ENCODE results near the gene TMEM8B. TPM values are rescaled to one million over a fixed set of nuclear protein-coding genes. Genes with fewer than 3 reads are reported as not detected.

TMEM8B gene
- total RNA-seq, 3 donors from 2014 or later, result 1.5 to 1.9 (median 1.8) TPM

DNA sequence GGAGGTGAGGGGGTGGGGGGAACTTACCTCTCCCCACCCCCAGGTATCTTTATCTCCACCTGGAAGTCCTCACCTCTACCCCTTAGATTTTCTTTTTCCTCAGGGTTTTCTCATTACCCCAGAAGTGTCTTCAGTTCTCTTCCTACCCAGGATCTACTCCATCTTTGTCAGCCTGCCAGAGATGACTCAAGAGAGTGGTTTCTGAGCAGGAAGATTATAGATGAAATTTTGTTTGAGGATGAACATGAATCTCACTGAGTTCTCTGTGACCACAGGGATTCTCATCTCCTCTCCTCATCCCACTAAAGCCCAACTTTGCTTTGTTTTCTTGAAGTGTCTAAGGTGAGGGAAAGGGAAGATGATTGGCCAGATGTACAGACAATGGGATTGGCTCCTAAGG lies 9.0 kb upstream of the TMEM8B start:
- no peaks in the 10 kb centered on the region for H3K9me3 Mint-ChIP-seq
- no peak for ATAC-seq
- H3K27me3 Mint-ChIP-seq (ENCODE audit: low read depth), result peaks cover 2% of the 10 kb centered on the region
- no peaks in the 10 kb centered on the region for H3K36me3 Mint-ChIP-seq (ENCODE audit: insufficient read depth)
- H3K4me3 Mint-ChIP-seq, result no peak overlapping the region
- DNase-seq, result no peak
- H3K4me1 Mint-ChIP-seq (ENCODE audit: low read depth), result peaks cover 4% of the 10 kb centered on the region

- Mint-ChIP-seq H3K36me3 (ENCODE audit: insufficient read depth) (no peaks in the 10 kb centered on the region), H3K4me1 (ENCODE audit: low read depth) (peaks cover 5% of the 10 kb centered on the region), H3K4me3 (no peak overlapping the region), H3K27me3 (ENCODE audit: low read depth) (peaks cover 2% of the 10 kb centered on the region), H3K9me3 (no peaks in the 10 kb centered on the region)
- ATAC-seq, result no peak
- DNase-seq, result no peak
Measured at GRCh38 chr9:35822926-35823325, 6.1 kb upstream of the TMEM8B start.

GRCh38 chr9:35826071-35826701 lies 2.8 kb upstream of the TMEM8B start:
- Mint-ChIP-seq H3K9me3 (no peaks in the 10 kb centered on the region), H3K36me3 (ENCODE audit: insufficient read depth) (no peaks in the 10 kb centered on the region), H3K4me1 (ENCODE audit: low read depth) (peaks cover 26% of the 10 kb centered on the region), H3K4me3 (no peak overlapping the region), H3K27me3 (ENCODE audit: low read depth) (no peaks in the 10 kb centered on the region)
- peak; percentile 34 to 37 for ATAC-seq
- no peak for DNase-seq

GRCh38 chr9:35827486-35827885 lies 1.5 kb upstream of the TMEM8B start:
- H3K9me3 Mint-ChIP-seq, result no peaks in the 10 kb centered on the region
- H3K36me3 Mint-ChIP-seq (ENCODE audit: insufficient read depth), result no peaks in the 10 kb centered on the region
- no peak for DNase-seq
- H3K4me3 Mint-ChIP-seq, result peak overlapping the region; percentile 97
- peaks cover 28% of the 10 kb centered on the region for H3K4me1 Mint-ChIP-seq (ENCODE audit: low read depth)
- no peak for ATAC-seq
- no peaks in the 10 kb centered on the region for H3K27me3 Mint-ChIP-seq (ENCODE audit: low read depth)

GRCh38 chr9:35828716-35829083 lies 328 bp upstream of the TMEM8B start, which contains the start of gene FAM221B:
FAM221B (minus strand) TSS chr9:35828732; CDS start chr9:35826161, 2,571 bp downstream.
- ATAC-seq, result peak; percentile 6 to 8
- Mint-ChIP-seq H3K4me1 (ENCODE audit: low read depth) (peaks cover 28% of the 10 kb centered on the region), H3K4me3 (peak within 1 kb of the TSS; percentile 97), H3K9me3 (no peaks in the 10 kb centered on the region), H3K27me3 (ENCODE audit: low read depth) (no peaks in the 10 kb centered on the region), H3K36me3 (ENCODE audit: insufficient read depth) (no peaks in the 10 kb centered on the region)
- DNase-seq, result no peak

DNA sequence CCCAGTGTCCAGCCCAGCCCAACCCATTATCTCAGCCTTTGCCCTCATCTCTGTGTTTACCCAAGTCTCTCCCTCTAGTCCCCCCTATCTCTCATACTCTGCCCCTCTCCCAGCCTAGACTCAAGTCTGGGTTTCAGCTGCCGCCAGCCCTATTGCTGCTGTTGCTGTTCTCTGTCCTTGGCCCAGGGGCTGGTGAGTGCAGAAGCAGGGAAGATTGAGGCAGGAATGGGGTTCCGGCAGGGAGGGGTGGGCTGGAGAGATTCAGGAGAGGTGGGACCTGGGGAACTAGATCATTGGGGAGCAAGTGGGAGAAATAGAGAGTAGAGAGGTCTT lies 702 bp downstream of the TMEM8B start:
- Mint-ChIP-seq H3K27me3 (ENCODE audit: low read depth) (no peaks in the 10 kb centered on the region), H3K4me1 (ENCODE audit: low read depth) (peaks cover 33% of the 10 kb centered on the region), H3K4me3 (peak overlapping the region; percentile 74), H3K36me3 (ENCODE audit: insufficient read depth) (no peaks in the 10 kb centered on the region), H3K9me3 (no peaks in the 10 kb centered on the region)
- ATAC-seq (no peak), DNase-seq (no peak)

- DNase-seq (no peak), ATAC-seq (no peak)
- no peaks in the 10 kb centered on the region for H3K27me3 Mint-ChIP-seq (ENCODE audit: low read depth)
- no peaks in the 10 kb centered on the region for H3K36me3 Mint-ChIP-seq (ENCODE audit: insufficient read depth)
- no peak overlapping the region for H3K4me3 Mint-ChIP-seq
- no peaks in the 10 kb centered on the region for H3K9me3 Mint-ChIP-seq
- peaks cover 30% of the 10 kb centered on the region for H3K4me1 Mint-ChIP-seq (ENCODE audit: low read depth)
Measured at GRCh38 chr9:35831040-35831439, 2.0 kb downstream of the TMEM8B start.

- Mint-ChIP-seq H3K4me3 (no peak overlapping the region), H3K36me3 (ENCODE audit: insufficient read depth) (no peaks in the 10 kb centered on the region), H3K4me1 (ENCODE audit: low read depth) (peaks cover 28% of the 10 kb centered on the region), H3K27me3 (ENCODE audit: low read depth) (no peaks in the 10 kb centered on the region), H3K9me3 (no peaks in the 10 kb centered on the region)
- DNase-seq (no peak), ATAC-seq (no peak)
Measured at GRCh38 chr9:35832814-35833213, 3.8 kb downstream of the TMEM8B start.

DNA sequence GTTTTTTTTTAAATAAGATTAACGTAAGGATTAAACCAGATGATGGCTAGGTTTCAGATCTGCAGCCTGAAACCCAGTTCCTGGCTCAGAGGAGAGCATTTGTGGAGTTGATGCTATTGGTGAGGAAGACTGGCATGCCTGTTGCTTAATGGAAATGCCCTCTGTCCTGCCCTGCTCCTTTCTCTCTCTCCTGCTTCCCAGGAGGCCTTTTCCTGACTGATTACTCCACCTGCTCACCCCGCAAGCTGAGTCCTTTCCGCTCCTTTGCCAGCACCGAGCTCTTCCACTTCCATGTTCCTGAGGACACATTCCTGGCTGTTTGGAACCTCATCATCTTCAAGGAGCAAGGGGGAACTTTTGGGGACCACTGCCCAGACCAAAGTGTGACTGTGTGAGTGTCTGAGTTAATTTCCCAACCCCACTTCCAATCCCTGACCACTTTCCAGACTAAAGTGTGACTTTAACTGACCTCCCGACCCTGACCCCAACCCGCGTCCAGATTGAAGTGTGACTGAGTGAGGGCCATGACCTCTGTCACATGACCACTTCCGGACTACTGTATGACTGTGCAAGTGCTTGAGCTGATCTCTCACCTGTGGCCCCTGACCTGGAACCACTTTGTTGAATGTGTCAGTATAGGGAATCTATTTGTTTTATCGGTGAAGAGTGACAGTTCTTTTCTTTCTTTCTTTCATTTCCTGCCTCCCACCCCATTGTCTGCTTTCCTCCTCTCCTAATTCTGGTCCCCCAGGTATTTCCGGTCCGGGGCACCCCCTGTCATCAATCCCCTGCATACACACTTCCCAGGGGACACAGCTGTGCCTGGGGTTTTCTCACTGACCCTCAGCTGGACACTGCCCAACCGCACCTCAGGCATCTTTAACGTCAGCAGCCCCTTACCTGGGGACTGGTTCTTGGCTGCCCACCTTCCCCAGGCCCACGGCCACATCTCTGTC lies 5.5 kb downstream of the TMEM8B start:
- Mint-ChIP-seq H3K9me3 (no peaks in the 10 kb centered on the region), H3K4me3 (no peak overlapping the region), H3K27me3 (ENCODE audit: low read depth) (no peaks in the 10 kb centered on the region), H3K4me1 (ENCODE audit: low read depth) (peaks cover 19% of the 10 kb centered on the region), H3K36me3 (ENCODE audit: insufficient read depth) (no peaks in the 10 kb centered on the region)
- ATAC-seq (no peak), DNase-seq (no peak)

DNA sequence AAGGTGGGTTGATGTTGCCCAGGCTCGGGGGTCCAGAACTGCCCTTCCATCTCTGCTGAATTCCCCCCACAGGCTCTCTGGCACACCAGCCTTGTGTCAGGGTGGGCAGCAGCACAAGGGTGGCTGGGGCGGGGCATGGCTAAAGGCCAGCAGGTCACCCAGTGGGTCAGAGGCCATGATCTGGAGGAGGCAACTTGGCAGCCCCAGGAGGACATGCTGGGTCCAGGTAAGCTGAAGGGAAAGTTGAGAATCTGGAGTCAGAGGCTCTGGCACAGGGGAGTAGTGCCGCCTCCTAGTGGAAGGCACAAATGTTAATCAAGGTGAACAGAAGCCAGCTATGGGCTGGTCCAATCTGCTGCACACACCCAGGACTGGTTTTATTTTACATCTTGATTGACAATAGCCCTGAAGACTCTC lies 6.2 kb downstream of the TMEM8B start:
- H3K4me3 Mint-ChIP-seq, result no peak overlapping the region
- H3K27me3 Mint-ChIP-seq (ENCODE audit: low read depth), result no peaks in the 10 kb centered on the region
- DNase-seq (no peak), ATAC-seq (no peak)
- no peaks in the 10 kb centered on the region for H3K9me3 Mint-ChIP-seq
- H3K4me1 Mint-ChIP-seq (ENCODE audit: low read depth), result peaks cover 12% of the 10 kb centered on the region
- no peaks in the 10 kb centered on the region for H3K36me3 Mint-ChIP-seq (ENCODE audit: insufficient read depth)

DNA sequence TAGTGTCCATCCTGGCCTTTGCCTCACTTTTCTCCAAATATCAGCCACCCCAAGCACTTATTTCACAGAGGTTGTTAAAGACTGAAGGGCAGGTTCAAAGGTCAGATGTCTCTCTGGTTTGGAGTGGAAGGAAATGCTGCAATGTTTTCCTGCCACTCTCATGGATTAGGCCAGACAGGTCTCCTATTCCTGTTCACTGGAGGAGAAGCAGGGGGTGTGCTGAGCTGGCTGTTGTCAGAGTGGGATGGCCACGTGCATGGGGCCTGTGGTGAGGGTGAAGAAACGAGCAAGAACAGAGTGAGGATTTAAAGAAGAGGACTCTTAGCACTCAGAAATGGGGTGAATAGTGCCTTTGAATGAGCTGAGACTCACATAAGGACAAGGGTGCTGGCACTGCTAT lies 6.7 kb downstream of the TMEM8B start:
- no peak overlapping the region for H3K4me3 Mint-ChIP-seq
- ATAC-seq (no peak), DNase-seq (no peak)
- no peaks in the 10 kb centered on the region for H3K27me3 Mint-ChIP-seq (ENCODE audit: low read depth)
- no peaks in the 10 kb centered on the region for H3K36me3 Mint-ChIP-seq (ENCODE audit: insufficient read depth)
- H3K9me3 Mint-ChIP-seq, result no peaks in the 10 kb centered on the region
- peaks cover 9% of the 10 kb centered on the region for H3K4me1 Mint-ChIP-seq (ENCODE audit: low read depth)

DNA sequence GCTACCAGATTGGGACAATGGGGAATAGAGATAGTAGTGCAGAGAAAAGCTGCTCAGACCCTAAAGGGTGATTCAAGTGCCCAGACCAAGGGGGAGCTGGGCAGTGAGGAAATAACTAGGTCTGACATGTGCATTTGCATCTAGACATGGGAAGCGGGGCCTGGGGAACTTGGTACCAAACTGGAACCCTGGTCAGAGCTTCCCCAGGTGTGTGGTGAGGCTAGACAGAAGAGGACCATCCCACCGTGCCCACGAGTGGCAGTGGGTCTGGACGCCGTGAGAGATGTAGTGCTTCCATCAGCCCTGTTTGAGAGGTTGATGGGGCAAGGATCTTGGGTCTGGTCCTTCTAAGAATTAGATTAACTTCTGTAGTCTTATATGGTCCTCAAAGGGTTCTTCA lies 7.6 kb downstream of the TMEM8B start:
- H3K27me3 Mint-ChIP-seq (ENCODE audit: low read depth), result no peaks in the 10 kb centered on the region
- H3K36me3 Mint-ChIP-seq (ENCODE audit: insufficient read depth), result no peaks in the 10 kb centered on the region
- H3K9me3 Mint-ChIP-seq, result no peaks in the 10 kb centered on the region
- DNase-seq, result no peak
- ATAC-seq, result no peak
- peaks cover 5% of the 10 kb centered on the region for H3K4me1 Mint-ChIP-seq (ENCODE audit: low read depth)
- no peak overlapping the region for H3K4me3 Mint-ChIP-seq

DNA sequence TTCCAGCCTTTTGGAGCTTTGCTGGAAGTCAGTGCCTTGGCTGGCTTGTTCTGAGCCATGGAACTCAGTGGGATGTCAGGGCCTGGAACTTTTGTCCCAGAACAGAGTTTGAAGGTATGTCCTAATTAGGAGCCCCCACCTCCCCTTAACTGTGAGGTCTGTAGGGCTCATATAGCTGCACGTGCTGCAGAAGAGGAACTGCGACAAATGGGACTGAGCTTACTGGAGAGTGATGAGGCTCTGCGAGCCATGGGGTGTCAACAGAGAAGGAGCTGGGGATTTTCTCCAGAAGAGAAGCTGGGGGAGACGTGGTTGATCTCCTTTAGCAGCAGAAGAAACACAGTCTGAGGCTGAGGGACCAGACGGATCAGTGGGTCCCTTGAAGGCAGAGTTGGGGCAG lies 10.9 kb downstream of the TMEM8B start:
- Mint-ChIP-seq H3K27me3 (ENCODE audit: low read depth) (no peaks in the 10 kb centered on the region), H3K36me3 (ENCODE audit: insufficient read depth) (no peaks in the 10 kb centered on the region), H3K9me3 (no peaks in the 10 kb centered on the region), H3K4me1 (ENCODE audit: low read depth) (peaks cover 8% of the 10 kb centered on the region), H3K4me3 (no peak overlapping the region)
- DNase-seq (no peak), ATAC-seq (no peak)

DNA sequence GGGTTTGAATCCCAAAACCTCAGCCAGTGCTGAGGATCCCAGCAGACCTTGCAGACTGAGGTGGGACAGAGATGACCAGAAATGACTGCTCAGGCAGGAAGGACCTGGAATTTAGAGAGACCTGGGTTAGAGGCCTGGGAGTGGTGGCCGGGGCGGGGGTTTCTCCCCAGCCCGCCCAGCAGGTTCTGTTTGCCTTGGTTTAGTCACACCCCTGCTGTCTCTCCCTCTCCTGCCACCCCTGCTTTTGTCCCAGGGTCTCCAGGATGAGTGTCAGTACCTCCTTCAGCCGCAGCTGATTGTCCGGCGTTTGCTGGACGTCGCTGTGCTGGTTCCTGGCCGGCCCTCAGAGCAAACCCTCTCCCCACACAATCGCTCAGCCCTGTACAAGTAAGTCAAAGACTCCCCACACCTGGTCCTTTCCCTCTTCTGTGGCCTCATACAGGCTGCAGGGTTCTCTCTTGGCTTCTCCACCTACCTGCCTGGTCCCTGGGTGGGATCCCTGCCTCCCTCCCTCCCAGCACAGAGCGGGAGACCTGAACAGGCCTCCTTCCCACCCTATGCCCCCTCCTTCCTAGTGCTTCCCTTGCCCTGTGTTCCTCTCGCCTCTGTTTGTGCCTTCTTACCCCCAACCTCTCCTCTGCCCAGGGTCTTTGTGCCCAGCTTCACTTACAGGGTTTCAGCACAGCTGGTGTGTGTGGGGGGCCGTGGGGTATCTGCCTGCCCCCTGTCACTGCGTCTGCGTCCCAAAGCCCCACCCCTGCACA lies 12.0 kb downstream of the TMEM8B start:
- ATAC-seq (no peak), DNase-seq (no peak)
- Mint-ChIP-seq H3K4me3 (no peak overlapping the region), H3K36me3 (ENCODE audit: insufficient read depth) (no peaks in the 10 kb centered on the region), H3K4me1 (ENCODE audit: low read depth) (peaks cover 19% of the 10 kb centered on the region), H3K27me3 (ENCODE audit: low read depth) (no peaks in the 10 kb centered on the region), H3K9me3 (no peaks in the 10 kb centered on the region)

- Mint-ChIP-seq H3K4me3 (no peak overlapping the region), H3K9me3 (no peaks in the 10 kb centered on the region), H3K36me3 (ENCODE audit: insufficient read depth) (no peaks in the 10 kb centered on the region), H3K4me1 (ENCODE audit: low read depth) (peaks cover 19% of the 10 kb centered on the region), H3K27me3 (ENCODE audit: low read depth) (no peaks in the 10 kb centered on the region)
- no peak for DNase-seq
- ATAC-seq, result no peak
Measured at GRCh38 chr9:35841645-35841900, 12.5 kb downstream of the TMEM8B start.

All from activated T-cell treated with anti-CD3 and anti-CD28 coated beads, Interleukin-2, amount 50 U/mL, for 4 hours (primary cell).